GM19372 (cell line): ENCODE results near the gene PRSS53.
"Not testable (repeated sequence)": the region's sequence is repeated elsewhere in the genome, so short reads cannot be mapped to it uniquely, and the experiment has no call there.

Experiments used
- ATAC-seq: cut with Tn5 transposase; IDR thresholded peaks from one replicate; pipeline ENCODE4 v1.9.1; 2021; ENCODE audit warnings: mild to moderate bottlenecking, low read depth, moderate library complexity; ENCODE audit not compliant: unreplicated experiment

PRSS53 gene

DNA sequence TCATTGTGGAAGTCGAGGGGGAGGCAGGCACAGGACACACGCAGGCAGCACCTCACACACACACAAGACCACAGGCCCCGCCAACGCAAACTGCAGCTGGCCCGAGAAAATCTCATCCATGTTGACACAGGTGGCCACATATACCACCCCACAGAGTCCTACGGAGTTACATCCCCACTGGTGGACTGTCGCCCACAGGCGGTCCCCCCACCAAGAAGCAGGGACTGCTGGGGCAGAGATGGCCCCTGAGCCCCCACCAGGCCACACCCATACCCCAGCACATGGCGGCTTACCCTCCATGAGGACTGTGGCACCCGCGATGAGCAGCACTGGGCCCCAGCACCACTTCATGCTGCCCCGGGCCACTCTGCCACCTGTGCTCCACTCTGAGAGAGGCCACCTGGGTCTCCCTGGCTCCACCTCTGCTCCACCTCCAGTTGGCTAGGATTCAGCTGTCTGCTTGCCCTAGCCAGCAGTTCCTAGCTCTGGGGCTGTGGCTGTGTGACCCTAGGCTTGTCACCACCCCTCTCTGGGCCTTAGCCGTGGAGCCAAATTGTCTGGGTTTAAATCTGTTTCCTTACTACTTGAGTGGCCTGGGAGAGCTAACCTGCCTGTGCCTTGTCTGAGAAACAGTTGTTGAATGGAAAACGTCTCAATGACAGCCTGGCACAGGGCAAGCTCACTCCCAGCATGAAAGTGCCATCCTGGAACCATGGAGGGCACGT lies at the start of gene PRSS53:
Gene PRSS53, minus strand, starts transcription at position 485 of the 725 bp plus-strand sequence. Its CDS starts 134 bp downstream, at position 351.
- ATAC-seq = no peak

DNA sequence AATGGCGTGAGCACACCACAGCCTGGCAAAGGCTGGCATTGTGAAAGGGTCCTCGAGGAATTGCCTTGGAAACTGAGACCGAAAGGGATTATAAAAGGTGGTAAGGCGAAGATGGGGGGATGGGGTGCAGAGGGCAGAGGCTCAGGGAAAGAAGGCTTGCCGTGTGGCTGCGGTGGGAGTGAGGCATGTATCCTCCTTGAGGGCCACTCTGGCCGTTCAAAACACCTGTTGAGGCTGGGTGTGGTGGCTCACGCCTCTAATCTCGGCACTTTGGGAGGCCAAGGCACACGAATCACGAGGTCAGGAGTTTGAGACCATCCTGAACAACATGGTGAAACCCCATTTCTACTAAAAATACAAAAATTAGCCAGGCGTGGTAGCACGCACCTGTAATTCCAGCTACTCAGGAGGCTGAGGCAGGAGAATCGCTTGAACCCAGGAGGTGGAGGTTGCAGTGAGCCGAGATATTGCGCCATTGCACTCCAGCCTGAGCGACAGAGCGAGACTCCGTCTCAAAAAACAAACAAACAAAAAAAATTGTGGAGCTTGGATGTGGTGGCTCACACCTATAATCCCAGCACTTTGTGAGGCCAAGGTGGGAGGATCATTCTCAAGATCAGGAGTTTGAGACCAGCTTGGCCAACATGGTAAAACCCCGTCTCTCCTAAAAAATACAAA lies 48.2 kb upstream of the PRSS53 start:
- ATAC-seq = not testable (repeated sequence)

DNA sequence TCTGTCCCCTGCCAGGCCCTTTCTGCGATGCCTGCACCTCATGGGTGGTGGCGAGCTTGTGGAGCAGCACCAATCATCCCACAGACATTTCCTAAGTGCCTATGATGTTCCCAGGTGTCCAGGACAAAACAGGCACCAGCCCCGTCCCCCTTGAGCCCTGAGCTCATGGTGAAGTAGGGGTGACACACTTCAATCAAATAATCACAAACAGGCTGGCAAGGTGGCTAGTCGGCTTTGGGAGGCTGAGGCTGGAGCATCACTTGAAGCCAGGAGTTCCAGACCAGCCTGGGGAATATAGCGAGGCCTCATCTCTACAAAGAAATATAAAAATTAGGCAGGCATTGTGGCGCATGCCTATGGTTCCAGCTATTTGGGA lies 47.5 kb upstream of the PRSS53 start:
- ATAC-seq = no peak

DNA sequence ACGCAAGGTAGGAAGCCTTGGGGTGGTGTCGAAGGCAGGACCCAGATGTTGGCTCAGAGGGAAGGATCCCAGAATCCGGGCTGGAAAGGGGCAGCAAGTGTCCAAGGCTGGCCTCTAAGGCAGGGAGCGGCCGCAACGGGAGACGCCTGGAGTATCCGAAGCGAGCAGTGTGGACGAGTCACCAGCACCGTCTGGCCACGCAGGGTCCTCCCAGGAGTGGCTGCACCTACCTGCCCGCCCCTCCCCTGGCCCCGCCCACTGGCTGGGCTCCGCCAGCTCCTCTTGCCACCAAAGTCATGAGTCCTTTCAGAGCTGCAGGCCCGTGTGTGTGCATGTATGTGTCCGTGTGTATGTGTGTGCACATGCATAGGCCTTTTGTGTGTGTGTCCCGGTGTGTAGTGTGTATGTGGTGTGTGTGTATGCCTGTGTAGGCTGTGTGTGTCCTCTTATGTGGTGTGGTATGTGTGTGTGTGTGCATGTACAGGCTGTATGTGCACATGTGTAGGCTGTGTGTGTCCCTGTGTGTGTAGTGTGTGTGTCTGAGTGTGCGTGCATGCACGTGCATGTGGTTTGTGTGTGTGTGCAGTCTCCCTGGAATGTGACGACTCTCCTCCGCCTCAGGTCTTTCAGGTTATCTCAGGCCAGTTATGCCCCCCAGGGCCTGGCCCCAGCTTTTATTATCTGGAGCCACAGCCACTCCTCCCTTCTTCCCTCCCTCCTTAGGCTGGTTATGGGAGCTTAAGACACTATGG lies 47.0 kb upstream of the PRSS53 start, which contains the start of gene PRSS8:
Gene PRSS8, minus strand, starts transcription at position 193 of the 752 bp plus-strand sequence. CDS start 229 bp downstream, outside the sequence.
- no peak for ATAC-seq

DNA sequence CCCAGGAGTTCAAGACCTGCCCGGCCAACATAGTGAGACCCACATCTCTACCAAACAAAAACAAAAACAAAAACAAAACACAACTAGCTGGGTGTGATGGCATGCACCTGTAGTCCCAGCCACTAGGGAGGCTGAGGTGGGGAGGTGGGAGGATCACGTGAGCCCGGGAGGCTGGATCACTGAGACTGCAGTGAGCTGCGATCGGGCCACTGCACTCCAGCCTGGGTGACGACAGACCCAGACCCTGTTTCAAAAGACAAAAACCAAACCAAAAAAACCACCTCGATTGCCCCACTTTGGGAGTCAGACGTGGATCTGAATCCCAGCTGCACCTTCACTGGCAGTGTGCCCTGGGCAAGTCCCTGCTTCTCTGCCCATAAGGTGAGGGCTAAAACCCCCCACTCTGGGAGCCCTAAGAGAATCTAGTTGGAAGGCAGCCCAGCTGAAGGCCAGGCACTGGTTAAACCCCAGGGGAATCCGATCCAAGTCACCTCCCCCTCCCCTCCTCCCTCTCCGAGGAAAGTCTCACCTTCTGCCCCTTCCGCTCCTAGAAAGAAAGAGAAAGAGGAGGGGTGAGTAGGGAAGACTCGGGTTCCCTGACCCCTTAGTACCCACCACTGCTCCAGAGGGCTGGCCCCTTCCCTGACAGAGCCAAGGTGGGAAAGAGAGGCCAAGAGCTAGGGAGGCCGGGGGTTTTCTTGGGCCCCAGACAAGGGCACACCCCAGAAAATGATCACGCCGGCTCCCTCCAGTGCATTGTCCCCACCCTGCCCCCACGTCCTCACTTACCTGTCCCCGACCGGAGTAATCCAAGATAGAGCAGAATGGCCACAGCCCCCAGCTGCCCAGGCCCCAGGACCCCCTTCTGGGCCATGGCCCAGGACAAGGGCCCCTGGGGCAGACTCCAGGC lies 46.1 kb upstream of the PRSS53 start:
- no peak for ATAC-seq

DNA sequence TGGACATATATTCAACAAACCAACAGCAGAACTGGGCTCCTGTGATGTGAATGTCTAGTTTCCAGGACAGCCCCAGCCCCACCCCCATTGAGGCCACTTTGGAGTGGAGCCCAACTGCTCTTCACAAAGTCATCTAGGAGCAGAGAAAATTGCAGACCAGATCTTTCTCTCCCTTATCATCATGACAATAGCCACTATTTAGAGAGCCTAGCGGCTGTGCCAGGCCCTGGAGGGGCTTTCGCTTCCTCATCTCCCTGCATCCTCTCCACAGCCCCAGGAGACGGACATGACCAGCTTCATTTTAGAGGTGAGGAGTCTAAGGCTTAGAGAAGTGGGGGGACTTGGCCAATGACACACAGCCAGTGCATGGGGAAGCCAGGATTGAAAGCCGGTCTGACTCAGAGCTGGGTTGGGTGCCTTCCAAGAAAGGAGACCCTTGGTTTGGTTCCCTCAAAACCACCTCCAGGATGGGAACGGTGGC lies 45.4 kb upstream of the PRSS53 start:
- ATAC-seq = no peak

DNA sequence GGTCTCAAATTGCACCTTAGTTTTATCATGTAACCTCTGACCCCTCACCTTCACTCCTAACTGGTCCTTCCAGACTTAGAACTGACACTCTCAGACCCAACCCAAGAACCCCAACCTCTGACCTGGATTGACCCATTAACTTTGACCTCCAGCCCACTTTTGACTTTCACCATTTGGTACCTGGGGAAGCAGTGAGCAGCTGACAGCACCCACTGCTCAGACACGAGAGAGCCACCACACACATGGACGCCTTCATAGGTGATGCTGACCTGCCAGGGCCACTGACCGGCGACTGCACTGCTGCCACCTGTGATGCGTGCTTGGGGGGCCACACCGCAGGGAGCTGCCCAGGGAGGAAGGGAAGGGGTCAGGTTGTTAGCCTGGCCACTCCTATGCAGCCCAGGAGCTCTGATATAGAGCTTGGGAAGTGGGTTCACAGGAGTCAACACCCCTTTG lies 44.3 kb upstream of the PRSS53 start:
- no peak for ATAC-seq

DNA sequence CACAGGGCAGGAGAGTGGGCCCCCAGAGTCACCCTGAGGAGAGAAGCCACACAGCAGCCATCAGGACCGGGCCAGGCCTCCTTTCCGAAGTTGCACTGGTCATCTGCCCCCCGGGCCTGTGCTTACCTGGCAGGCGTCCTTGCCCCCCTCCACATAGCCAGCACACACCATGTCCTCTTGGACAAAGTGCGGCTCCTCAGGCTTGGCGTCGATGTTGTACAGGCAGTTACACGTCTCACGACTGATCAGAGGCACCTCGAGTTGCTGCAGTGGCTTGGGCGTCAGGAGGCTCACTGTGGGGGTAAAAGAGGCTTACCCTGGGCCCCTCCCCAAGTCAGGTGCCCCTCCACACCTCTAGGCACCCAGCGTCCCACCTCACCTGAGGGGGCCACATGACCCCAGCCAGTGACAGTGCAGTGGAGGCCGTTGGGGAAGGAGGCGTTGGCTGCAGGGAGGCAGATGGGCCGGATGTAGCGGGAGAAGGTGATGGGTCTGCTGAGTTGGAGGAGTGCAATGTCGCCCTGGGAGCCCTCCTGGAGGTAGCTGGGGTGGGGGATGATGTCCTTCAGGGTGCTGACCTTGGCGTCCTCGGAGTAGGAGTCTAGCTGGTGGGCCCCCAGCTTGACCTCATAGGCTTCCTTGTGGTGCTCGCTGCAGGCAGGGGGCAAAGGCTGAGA lies 43.7 kb upstream of the PRSS53 start:
- ATAC-seq = no peak

DNA sequence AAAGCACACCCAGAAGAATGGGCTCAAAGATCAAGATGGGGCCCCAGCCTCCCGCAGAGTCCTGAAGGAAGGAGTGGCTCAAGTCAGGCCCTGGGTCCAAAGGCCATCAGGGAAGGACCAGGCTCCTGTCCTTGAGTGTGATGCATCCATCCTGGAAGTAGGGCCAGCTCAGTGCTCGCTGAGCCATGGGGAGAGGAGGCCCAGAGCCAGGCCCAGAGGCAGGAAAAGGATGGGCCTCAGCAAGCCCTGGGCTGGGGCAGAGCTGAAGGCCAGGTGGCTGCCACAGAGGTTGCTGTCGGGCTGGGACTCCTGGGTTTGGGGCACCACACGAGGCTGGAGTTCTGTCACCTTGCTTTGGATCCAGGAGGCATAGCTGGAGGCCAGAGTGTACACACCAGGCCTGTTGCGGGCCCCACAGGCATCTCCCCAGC lies 43.1 kb upstream of the PRSS53 start:
- ATAC-seq = no peak

DNA sequence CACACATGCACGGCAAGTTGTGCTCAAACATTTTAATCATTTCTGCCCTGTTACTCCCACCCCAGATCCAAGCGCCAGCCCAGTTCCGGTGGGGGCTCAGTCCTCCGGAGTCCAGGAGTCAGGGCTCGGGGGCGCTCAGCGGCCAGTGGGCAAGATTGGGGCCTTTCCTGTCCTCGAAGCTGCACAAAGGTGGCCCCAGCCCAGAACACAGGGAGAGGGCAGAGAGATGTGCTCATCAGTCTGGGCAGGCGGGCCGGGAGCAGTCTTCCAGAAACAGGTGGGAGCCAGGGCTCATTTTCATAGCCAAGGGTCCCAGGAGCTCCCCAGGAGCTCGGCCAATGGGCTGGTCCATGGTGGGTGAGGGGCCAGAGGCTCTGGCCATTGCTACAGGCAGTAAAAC lies 42.7 kb upstream of the PRSS53 start:
- ATAC-seq = no peak

DNA sequence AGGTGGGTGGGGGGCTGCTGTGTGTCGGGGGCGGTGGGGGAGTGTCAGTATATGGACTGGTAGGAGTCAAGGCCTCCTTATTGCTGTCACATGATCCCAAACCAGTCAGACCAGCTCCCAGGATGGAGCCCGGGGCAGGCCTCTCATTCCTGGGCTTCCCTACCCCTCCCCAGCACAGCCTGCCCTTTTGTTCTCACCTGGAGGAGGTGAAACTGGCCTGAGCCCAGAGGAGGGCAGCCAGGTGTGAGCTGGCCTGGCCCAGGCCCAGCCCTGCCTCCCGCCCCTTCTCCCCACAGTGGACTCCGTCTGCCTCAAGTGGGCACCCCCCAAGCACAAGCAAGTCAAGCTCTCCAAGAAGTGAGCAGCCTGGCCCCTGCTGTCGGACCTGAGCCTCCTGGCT lies 42.2 kb upstream of the PRSS53 start:
- ATAC-seq = no peak

DNA sequence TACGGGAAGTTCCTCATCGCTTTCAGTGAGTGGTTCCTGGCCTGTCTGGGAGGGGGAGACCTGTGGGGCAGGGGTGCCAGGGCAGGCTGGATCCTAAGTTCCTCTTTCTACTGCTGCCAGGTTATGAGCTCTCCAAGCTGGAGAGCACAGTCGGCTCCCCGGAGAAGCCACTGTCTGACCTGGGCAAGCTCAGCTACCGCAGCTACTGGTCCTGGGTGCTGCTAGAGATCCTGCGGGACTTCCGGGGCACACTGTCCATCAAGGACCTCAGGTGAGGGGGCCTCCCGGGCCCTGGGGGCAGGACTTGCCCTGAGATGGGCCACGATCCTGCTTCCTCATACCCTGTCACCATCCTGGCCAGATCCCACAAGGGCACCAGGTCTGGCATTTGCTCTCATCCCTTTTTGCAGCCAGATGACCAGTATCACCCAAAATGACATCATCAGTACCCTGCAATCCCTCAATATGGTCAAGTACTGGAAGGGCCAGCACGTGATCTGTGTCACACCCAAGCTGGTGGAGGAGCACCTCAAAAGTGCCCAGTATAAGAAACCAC lies 41.7 kb upstream of the PRSS53 start:
- ATAC-seq = no peak

DNA sequence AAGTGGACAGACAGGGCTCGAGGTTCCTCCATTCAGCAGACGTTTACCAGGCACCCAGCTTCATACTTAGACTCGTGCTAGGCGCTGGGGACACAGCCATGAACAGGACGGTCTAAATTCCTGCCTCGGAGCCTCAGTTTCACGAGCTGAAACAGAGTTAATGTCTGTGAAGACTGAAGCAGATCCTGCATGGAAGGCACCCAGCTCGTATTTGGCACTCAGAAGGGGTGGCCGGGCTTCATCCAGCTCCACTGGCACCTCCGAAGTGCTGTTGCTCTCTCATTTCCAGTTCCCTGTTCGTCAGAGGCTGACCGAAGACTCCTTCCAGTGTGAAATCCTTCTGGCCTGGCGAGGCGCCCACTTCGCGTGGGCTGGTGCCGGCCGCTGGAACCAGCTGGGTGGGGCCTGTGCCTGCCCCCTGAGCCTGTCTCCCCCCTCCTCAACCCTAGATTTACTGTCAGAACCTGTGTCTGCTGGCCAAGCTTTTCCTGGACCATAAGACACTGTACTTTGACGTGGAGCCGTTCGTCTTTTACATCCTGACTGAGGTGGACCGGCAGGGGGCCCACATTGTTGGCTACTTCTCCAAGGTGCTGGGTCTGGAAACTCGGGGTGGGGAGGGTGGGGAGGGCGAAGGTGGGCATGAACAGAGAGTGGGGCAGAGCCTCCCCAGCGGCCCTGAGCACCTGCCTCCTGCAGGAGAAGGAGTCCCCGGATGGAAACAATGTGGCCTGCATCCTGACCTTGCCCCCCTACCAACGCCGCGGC lies 41.0 kb upstream of the PRSS53 start:
- no peak for ATAC-seq

DNA sequence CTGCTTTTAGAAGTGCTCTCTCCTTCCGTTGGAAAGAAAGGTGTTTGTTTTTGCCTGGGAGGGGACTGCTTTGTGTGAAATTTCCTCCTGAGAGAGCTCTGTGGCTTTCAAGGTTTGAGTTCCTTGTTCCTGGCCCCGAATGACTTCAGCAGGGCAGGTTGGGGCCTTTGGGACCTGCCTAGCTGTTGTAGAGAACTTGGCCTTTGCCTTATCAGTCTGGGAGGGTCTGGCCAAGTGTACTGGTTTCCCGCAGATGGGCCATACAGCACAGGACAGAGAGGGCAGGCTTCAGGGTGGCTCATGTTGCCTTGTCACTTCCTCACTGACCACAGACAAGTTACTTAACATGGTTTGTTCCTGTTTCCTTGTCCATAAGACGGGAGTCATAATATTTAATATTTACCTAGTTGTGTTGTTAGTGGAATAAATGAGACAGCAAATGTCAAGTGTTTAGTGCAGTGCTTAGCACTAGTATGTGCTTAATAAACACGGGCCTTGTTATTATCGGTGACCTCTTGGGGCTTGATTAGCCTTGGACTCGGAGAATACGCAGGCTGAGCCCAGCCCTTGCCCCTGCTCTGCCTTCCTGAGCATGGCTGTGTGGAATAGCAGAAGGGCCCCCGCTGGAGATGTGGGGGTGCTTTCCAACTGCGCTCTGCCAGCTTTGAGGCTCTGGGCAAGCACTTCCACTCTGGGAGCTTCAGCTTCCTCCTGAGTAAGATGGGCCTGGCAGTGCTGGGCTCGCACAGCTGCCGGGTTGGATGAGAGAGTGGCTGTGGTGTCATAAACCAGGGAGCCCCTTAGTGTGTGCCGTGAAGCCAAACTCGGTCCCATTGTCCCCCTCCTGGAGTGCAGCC lies 40.2 kb upstream of the PRSS53 start:
- ATAC-seq = no peak

DNA sequence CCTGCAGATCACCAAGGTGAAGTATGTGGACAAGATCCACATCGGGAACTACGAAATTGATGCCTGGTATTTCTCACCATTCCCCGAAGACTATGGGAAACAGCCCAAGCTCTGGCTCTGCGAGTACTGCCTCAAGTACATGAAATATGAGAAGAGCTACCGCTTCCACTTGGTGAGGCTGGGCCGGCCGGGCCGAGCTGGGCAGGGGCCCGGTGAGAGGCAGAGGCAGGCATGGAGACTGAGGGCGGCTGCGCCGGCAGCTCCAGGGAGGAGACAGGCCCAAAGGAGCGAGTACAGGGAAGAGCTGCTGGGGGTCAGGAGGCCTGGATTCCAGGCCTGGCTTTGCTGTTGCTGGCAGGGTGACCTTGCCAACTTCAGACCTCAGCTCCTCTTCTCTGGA lies 38.4 kb upstream of the PRSS53 start:
- ATAC-seq = no peak

DNA sequence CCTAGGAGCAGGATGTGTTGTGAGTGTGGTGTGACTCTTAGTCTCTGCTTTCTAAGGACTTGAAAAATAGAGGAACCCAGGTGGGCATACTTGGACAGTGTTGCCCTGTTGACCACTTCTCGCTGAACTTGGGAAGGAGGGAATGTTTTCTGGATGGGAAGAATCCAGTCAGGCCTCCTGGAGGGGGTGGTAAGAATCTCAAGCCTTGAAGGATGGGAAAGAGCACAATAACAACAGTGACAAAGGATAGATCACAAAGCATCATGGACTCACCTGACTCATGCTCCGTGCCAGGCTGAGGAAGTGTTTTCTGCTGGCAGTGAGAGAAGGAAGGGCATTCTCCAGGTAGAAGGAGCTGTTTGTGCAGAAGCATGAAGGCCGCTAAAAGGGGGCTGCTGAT lies 37.1 kb upstream of the PRSS53 start:
- no peak for ATAC-seq

DNA sequence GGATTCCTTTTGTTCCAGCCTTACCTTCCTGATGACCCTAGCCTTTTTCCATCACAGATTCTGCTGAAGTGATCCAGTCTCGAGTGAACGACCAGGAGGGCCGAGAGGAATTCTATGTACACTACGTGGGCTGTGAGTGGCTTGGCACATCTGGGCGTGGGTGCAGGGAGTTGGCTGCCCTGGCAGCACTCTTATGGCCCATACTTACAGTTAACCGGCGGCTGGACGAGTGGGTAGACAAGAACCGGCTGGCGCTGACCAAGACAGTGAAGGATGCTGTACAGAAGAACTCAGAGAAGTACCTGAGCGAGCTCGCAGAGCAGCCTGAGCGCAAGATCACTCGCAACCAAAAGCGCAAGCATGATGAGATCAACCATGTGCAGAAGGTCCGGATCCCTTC lies 31.4 kb upstream of the PRSS53 start:
- no peak for ATAC-seq
